Parathyroid adenoma (tissue), 2 donors: ENCODE measurements around the gene FAM237A.

ENCODE experiments used
- H2AFZ ChIP-seq: fragments of 300-600 bp; sonication (generic); one replicate; pipeline ENCODE4 v1.7.0; 2017; ENCODE audit warnings: antibody characterized with exemption, mild to moderate bottlenecking
- H3K27ac ChIP-seq: fragments of 300-600 bp; sonication (generic); one replicate; pipeline ENCODE4 v1.7.0; 2017
- H3K27me3 ChIP-seq: fragments of 300-600 bp; sonication (generic); one replicate; pipeline ENCODE4 v1.7.0; 2017; ENCODE audit warnings: low read length; ENCODE audit not compliant: control insufficient read depth, insufficient read depth
- H3K36me3 ChIP-seq: fragments of 300-600 bp; sonication (generic); one replicate; pipeline ENCODE4 v1.7.0; 2017; ENCODE audit warnings: low read length; ENCODE audit not compliant: control insufficient read depth, insufficient read depth
- H3K4me1 ChIP-seq: fragments of 300-600 bp; sonication (generic); one replicate; pipeline ENCODE4 v1.7.0; 2017; ENCODE audit warnings: control low read depth
- H3K4me2 ChIP-seq: fragments of 300-600 bp; sonication (generic); one replicate; pipeline ENCODE4 v1.7.0; 2017; ENCODE audit warnings: low read length
- H3K4me3 ChIP-seq: fragments of 300-600 bp; sonication (generic); one replicate; pipeline ENCODE4 v1.7.0; 2017; ENCODE audit warnings: low read depth, low read length
- H3K79me2 ChIP-seq: fragments of 300-600 bp; sonication (generic); one replicate; pipeline ENCODE4 v1.7.0; 2017; ENCODE audit warnings: control low read depth
- H3K9ac ChIP-seq: fragments of 300-600 bp; sonication (generic); one replicate; pipeline ENCODE4 v1.7.0; 2017; ENCODE audit warnings: mild to moderate bottlenecking
- H3K9me3 ChIP-seq: fragments of 300-600 bp; sonication (generic); one replicate; pipeline ENCODE4 v1.7.0; 2017; ENCODE audit warnings: low read length; ENCODE audit not compliant: control insufficient read depth
- CTCF ChIP-seq: fragments of 300-600 bp; sonication (generic); IDR thresholded peaks from one replicate; pipeline ENCODE4 v1.7.0; 2017; ENCODE audit warnings: antibody characterized with exemption, mild to moderate bottlenecking
- donor health status: primary hyperparathyroidism.

The FAM237A gene

DNA sequence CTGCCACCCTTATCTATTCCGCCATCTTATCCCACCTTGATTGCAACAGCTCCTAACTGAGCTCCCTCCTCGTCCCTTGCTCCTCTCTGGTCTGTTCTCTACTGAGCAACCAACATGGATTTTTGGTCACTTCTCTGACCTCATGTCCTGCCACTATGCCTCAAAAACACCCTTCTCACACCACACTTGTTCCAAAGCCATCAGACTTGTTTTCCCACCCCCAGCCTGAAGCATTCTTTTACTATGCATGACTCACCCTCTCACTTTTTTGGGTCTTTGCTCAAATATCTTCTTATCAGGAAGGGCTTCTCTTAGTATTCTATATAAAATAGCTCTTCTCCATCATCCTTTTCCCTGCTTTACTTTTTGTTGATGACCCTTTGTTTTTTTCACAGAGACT is 2.7 kb upstream of the FAM237A start:
- Histone ChIP-seq H3K9me3 (no peaks in the 10 kb centered on the region), H3K36me3 (no peaks in the 10 kb centered on the region), H3K27me3 (no peaks in the 10 kb centered on the region), H3K4me2 (no peak overlapping the region), H3K27ac (no peak overlapping the region), H3K4me1 (no peaks in the 10 kb centered on the region), H3K4me3 (no peak overlapping the region), H3K79me2 (no peaks in the 10 kb centered on the region), H2AFZ (no peak overlapping the region), H3K9ac (no peak overlapping the region)
- no peak for TF ChIP-seq CTCF

DNA sequence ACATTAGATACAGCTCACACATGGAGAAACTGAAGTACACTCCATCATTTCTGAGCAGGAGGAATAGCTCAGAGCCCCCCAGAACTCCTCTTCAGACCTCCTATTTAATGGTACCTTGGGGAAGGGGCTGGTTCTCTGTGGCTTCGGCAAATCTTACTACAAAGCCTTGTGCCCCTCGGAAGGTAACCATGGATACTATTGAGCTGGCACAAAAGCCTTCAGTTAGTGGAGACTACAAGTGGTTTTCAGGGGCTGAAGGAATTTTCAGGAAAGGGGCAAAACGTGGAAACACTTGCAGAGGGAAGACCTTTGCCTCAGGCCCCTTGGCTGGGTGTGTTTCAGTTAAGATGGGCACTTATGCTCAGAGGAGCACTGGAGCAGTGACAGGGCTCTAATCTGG is 1.1 kb upstream of the FAM237A start:
- no peak for TF ChIP-seq CTCF
- no peaks in the 10 kb centered on the region for H3K79me2 ChIP-seq
- no peak overlapping the region for H3K4me2 ChIP-seq
- no peak overlapping the region for H3K27ac ChIP-seq
- H3K9me3 ChIP-seq: no peaks in the 10 kb centered on the region
- H3K9ac ChIP-seq: no peak overlapping the region
- H3K4me1 ChIP-seq: no peaks in the 10 kb centered on the region
- no peaks in the 10 kb centered on the region for H3K36me3 ChIP-seq
- no peak overlapping the region for H3K4me3 ChIP-seq
- no peak overlapping the region for H2AFZ ChIP-seq
- no peaks in the 10 kb centered on the region for H3K27me3 ChIP-seq

GRCh38 chr2:206647985-206648384 is 5.7 kb downstream of the FAM237A start:
- Histone ChIP-seq H3K36me3 (no peaks in the 10 kb centered on the region), H3K9me3 (no peaks in the 10 kb centered on the region), H3K4me1 (no peaks in the 10 kb centered on the region), H3K27ac (no peak overlapping the region), H2AFZ (no peak overlapping the region), H3K79me2 (no peaks in the 10 kb centered on the region), H3K4me3 (no peak overlapping the region), H3K9ac (no peak overlapping the region), H3K4me2 (no peak overlapping the region), H3K27me3 (no peaks in the 10 kb centered on the region)
- no peak for TF ChIP-seq CTCF

GRCh38 chr2:206657087-206657486 is 14.8 kb downstream of the FAM237A start:
- H2AFZ ChIP-seq: no peak overlapping the region
- H3K27ac ChIP-seq: no peak overlapping the region
- H3K4me1 ChIP-seq: no peaks in the 10 kb centered on the region
- H3K9ac ChIP-seq: no peak overlapping the region
- no peak for TF ChIP-seq CTCF
- H3K79me2 ChIP-seq: no peaks in the 10 kb centered on the region
- no peak overlapping the region for H3K4me2 ChIP-seq
- H3K27me3 ChIP-seq: no peaks in the 10 kb centered on the region
- H3K36me3 ChIP-seq: no peaks in the 10 kb centered on the region
- no peak overlapping the region for H3K4me3 ChIP-seq
- H3K9me3 ChIP-seq: no peaks in the 10 kb centered on the region

- H3K9me3 ChIP-seq: no peaks in the 10 kb centered on the region
- no peaks in the 10 kb centered on the region for H3K4me1 ChIP-seq
- TF ChIP-seq CTCF: no peak
- H3K79me2 ChIP-seq: no peaks in the 10 kb centered on the region
- no peaks in the 10 kb centered on the region for H3K27me3 ChIP-seq
- H3K27ac ChIP-seq: no peak overlapping the region
- no peaks in the 10 kb centered on the region for H3K36me3 ChIP-seq
- H3K4me2 ChIP-seq: no peak overlapping the region
- H2AFZ ChIP-seq: no peak overlapping the region
- no peak overlapping the region for H3K9ac ChIP-seq
- no peak overlapping the region for H3K4me3 ChIP-seq
Measured at GRCh38 chr2:206665251-206665650, 23.0 kb downstream of the FAM237A start.
